Inflammatory macrophage (primary cell): ENCODE results near the gene LIN37.
A peak's percentile ranks its signal among the peaks of the same experiment; 100 is the strongest.
"Not testable (repeated sequence)": the region's sequence is repeated elsewhere in the genome, so short reads cannot be mapped to it uniquely, and the experiment has no call there.

Experiments
- DNase-seq, 2 donors: peaks; one replicate each; pipeline ENCODE4 v3.0.0-alpha.2; 2020 to 2022

The LIN37 gene

GRCh38 chr19:35753634-35754369 is 5.4 kb downstream of the LIN37 start:
- DNase-seq: no peak

DNA sequence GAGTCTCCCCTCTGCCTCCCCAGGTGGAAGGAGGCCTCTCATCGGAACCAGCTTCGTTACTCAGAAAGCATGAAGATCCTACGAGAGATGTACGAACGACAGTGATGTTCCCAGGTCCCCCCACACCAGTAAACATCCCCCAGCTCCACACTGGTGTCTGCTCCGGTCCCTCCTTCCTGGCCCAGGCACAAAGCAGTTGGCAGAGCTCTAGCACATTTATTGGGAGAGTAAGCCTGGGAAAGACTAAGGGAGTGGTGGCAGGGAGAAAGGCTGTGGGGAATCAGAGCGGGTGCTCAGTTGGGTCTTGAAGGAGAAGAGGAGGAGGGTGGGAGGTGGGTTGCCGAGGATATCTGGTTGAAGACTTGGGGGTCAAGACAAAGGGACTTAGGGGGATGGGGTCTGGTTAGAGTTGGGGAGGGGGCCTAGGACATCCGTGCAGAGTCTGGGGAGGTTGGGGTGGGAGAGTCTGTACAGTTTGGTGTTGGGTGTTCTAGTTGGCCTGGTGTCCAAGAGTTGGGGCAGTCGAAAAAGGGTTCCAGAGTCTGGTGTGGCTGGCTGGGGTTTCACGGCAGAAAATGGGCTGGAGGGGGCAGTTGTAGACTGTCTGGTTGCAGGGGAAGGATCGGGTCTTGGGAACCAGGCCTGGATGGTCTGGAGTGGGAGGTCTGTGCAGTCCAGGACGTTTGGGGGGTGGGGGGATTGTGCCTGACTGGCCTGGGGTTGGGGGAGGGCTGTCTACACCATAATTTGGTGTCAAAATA is 6.2 kb downstream of the LIN37 start:
- DNase-seq: no peak

- no peak for DNase-seq
These were observed 6.8 kb downstream of the LIN37 start for GRCh38 chr19:35755131-35755549.

- DNase-seq: peak in 1 of 2 donors; percentile 27
These were observed 7.4 kb downstream of the LIN37 start for GRCh38 chr19:35755550-35756376.

DNA sequence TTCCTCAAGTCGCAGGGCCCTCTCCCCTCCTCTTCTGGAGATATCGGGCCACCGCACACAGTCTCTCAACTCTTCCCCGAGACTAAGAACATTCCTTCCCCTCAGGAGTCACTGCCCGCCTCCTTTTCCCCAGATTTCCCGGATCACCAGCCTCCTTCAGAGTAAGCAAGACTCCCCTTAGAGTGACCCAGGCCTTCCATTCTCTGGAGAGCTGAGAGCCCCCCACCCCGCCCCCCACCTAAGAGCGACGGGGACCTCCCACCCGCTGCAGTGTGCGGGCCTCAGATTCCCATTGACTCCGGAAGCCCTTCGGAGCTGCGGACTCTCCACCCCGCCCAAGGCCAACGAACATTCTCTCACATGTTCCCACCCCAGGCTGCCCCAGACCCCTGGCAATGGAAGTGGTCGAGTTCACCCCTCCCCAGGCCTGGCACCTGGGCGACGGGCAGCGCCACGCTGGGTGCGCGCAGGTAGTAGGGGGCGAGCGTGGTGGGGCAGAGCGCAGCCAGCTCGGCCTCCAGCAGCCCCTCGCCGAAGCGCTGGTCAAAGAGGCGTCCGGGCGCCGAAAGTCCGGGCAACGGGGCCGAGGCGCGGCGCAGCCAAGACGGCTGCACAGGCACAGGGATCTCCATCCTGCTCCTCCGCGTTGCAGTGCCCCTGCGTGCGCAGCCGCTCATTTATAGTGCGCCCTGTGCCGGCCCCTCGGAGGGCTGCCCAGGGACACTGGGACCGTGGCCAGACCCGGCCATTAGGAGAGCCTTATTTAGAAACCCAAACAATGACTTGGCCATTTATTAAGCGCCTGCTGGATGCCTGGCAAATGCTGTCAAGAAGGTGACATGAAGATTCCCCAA is 8.2 kb downstream of the LIN37 start, which contains the start of gene HSPB6:
TSS of gene HSPB6 (minus strand) at position 653 of the 854 bp plus-strand sequence. CDS start at position 632, 21 bp downstream.
- no peak for DNase-seq

DNA sequence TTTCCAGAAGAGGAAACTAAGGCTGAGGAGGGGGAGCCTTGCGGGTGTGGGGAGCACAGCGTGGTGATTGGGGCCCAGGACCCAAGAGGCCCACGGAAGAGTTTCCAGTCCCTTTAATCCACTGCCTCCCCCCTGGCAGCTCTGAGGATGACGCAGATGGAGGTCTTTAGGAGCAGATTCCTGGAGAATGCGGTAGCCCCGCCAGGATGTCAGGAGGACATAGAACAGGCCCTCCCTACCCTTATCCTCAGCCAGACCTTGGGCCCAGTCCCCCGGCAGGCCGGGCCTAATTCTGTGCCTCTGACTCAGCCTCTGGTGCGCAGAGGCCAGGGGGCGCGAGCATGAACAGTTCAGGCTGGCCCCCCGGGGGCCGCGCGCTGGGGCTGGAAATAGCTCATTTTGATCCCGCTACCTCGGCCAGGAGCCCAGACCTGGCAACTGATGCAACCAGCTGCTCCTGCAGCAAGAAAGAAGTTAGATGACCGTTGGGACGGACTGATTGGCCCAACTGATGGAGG is 8.9 kb downstream of the LIN37 start:
- DNase-seq: peak in 1 of 2 donors; percentile 9

GRCh38 chr19:35757749-35758608 is 9.6 kb downstream of the LIN37 start, which contains the start of gene PROSER3:
Gene PROSER3, plus strand, starts transcription at chr19:35758176. Its CDS starts 40 bp downstream, at chr19:35758216.
- DNase-seq: peak; percentile 99 to 100

- DNase-seq: no peak
These were observed 11.3 kb downstream of the LIN37 start for GRCh38 chr19:35759697-35760096.

DNA sequence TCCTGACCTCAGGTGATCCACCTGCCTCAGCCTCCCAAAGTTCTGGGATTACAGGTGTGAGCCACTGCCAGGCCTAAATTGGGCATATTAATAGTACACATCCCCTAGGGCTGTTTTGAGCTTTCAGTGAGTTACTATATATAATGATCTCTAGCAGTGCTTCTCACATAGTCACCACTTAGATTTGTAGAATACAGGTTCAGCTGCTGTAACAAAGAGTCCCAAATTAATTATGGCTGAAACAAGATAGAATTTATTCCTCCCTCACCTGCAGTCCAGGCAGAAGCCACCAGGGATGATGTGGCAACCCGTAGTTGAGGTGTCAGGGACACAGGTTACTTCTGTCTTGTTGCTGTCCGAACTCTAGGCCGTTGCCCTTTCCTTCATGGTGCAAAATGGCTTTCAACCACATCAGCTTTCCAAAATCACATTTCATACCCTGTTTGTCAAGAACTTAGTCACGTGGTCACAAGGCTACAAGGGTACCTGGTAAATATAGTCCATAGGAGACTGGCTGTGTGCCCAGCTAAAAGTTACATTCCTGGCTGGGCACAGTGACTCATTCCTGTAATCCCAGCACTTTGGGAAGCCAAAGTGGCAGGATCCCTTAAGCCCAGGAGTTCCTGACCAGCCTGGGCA is 12.5 kb downstream of the LIN37 start:
- DNase-seq: no peak

GRCh38 chr19:35764432-35765315 is 16.3 kb downstream of the LIN37 start:
- no peak for DNase-seq

GRCh38 chr19:35766571-35767104 is 18.3 kb downstream of the LIN37 start:
- no peak for DNase-seq

GRCh38 chr19:35767288-35768081 is 19.1 kb downstream of the LIN37 start:
- no peak for DNase-seq

DNA sequence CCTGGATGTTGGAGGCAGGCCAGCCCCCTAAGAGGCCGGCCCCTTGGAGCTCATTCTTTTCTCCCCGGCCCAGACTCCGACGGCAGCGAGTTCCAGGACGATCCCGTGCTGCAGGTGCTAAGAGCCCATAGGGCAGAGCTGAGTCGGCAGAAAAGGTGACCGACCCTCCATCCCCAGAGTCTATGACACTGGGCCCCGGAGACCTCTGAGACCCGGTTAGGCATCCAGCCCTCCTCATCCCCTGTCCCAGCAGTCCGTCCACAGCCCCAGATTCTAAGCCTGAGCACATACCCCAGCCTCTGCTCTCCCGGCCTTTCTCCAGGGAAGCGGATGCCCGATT is 19.7 kb downstream of the LIN37 start:
- no peak for DNase-seq

GRCh38 chr19:35772362-35772761 is 24.0 kb downstream of the LIN37 start:
- DNase-seq: not testable (repeated sequence)

DNA sequence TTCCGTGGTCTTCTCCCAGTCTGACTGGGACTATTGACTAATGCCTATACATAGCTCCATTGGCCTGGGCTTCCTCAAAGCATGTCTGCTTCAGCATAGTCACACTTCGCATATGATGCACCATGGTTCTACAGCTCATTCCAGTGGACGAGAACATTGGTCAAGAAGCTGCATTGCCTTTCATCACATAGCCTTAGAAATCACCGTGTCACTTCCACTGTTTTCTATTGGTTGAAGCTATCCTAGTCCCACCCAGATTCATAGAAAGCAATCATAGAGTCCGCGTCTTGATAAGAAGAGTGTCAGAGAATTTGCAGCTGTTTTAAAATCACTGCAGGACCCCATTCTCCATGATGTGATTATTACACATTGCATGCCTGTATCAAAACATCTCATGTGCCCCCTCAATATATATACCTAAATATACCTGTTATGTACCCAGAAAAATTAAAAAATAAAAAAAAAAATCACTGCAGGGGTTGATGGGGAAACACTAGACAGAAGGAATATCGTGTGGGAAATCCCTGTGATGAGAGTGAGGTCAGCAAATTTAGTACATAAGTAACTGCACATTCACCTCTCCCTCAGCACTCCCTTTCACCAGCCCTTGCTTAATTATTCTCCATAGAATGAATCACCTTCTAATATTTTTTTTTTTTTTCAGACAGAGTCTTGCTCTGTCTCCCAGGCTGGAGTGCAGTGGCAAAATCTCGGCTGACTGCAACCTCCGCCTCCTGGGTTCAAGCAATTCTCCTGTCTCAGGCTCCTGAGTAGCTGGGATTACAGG is 24.8 kb downstream of the LIN37 start:
- DNase-seq: peak in 1 of 2 donors; percentile 12

GRCh38 chr19:35774274-35775045 is 26.1 kb downstream of the LIN37 start:
- DNase-seq: no peak

GRCh38 chr19:35775046-35775297 is 26.6 kb downstream of the LIN37 start:
- no peak for DNase-seq
